CD4-positive, alpha-beta T cell treated with Interleukin-1 beta for 1 hour (primary cell): ENCODE results near the gene RBBP5.
A peak's percentile ranks its signal among the peaks of the same experiment; 100 is the strongest.

Source experiments
- DNase-seq, 2 donors: peaks; one replicate each; pipeline ENCODE4 v3.0.0-alpha.2; 2020 to 2022

The RBBP5 gene

GRCh38 chr1:205074084-205074483, 47.7 kb downstream of the RBBP5 start:
- DNase-seq = no peak

- no peak for DNase-seq
These were observed 48.3 kb downstream of the RBBP5 start for GRCh38 chr1:205073511-205073910.

GRCh38 chr1:205072881-205073280, 48.9 kb downstream of the RBBP5 start:
- DNase-seq = no peak

- no peak for DNase-seq
These were observed 49.5 kb downstream of the RBBP5 start for GRCh38 chr1:205072286-205072685.

GRCh38 chr1:205071801-205072200, 50.0 kb downstream of the RBBP5 start:
- DNase-seq = no peak

- no peak for DNase-seq
These were observed 50.8 kb downstream of the RBBP5 start for GRCh38 chr1:205071028-205071409.

- DNase-seq = no peak
These were observed 52.2 kb downstream of the RBBP5 start for GRCh38 chr1:205069371-205070125.

- DNase-seq = no peak
These were observed 53.2 kb downstream of the RBBP5 start for GRCh38 chr1:205068457-205069040.

- no peak for DNase-seq
These were observed 53.8 kb downstream of the RBBP5 start for GRCh38 chr1:205068001-205068400.

GRCh38 chr1:205067031-205067430, 54.7 kb downstream of the RBBP5 start:
- no peak for DNase-seq

GRCh38 chr1:205066141-205066818, 55.5 kb downstream of the RBBP5 start:
- DNase-seq = no peak

GRCh38 chr1:205065666-205066065, 56.1 kb downstream of the RBBP5 start:
- no peak for DNase-seq

- DNase-seq = no peak
These were observed 56.9 kb downstream of the RBBP5 start for GRCh38 chr1:205064741-205065316.

- DNase-seq = no peak
These were observed 57.5 kb downstream of the RBBP5 start for GRCh38 chr1:205064301-205064700.

- no peak for DNase-seq
These were observed 58.9 kb downstream of the RBBP5 start for GRCh38 chr1:205062895-205063294.

- no peak for DNase-seq
These were observed 59.5 kb downstream of the RBBP5 start for GRCh38 chr1:205062319-205062718.

- peak; percentile 60 to 65 for DNase-seq
These were observed 60.1 kb downstream of the RBBP5 start for GRCh38 chr1:205061665-205062069.

- DNase-seq = no peak
These were observed 60.6 kb downstream of the RBBP5 start for GRCh38 chr1:205061227-205061626.

- DNase-seq = no peak
These were observed 61.0 kb downstream of the RBBP5 start for GRCh38 chr1:205060746-205061145.

- DNase-seq = no peak
These were observed 62.1 kb downstream of the RBBP5 start for GRCh38 chr1:205059660-205060059.

- DNase-seq = no peak
These were observed 62.9 kb downstream of the RBBP5 start for GRCh38 chr1:205058853-205059252.

GRCh38 chr1:205057808-205058575, 63.8 kb downstream of the RBBP5 start:
- no peak for DNase-seq

- DNase-seq = no peak
These were observed 64.7 kb downstream of the RBBP5 start for GRCh38 chr1:205056956-205057568.
